Activated naive CD8-positive, alpha-beta T cell treated with anti-CD3 and anti-CD28 coated beads, Interleukin-2, amount 50 U/mL, for 16 hours (primary cell): Measurements from ENCODE around the gene BPIFA3.

Source experiments
- DNase-seq: peaks from one replicate; pipeline ENCODE4 v3.0.0-alpha.2; 2020; ENCODE audit warnings: low read depth, low spot score

BPIFA3 gene

GRCh38 chr20:33262658-33263065 is 45.5 kb downstream of the BPIFA3 start:
- DNase-seq: no peak

GRCh38 chr20:33263784-33264183 is 46.6 kb downstream of the BPIFA3 start:
- DNase-seq: no peak

- DNase-seq: no peak
Observed at GRCh38 chr20:33267701-33268100, 50.5 kb downstream of the BPIFA3 start.

GRCh38 chr20:33272155-33272873 is 55.2 kb downstream of the BPIFA3 start:
- DNase-seq: no peak

- no peak for DNase-seq
Observed at GRCh38 chr20:33273117-33273851, 56.1 kb downstream of the BPIFA3 start.

GRCh38 chr20:33275215-33275614 is 58.1 kb downstream of the BPIFA3 start:
- no peak for DNase-seq

- DNase-seq: no peak
Observed at GRCh38 chr20:33275871-33276270, 58.7 kb downstream of the BPIFA3 start.

GRCh38 chr20:33276303-33277113 is 59.4 kb downstream of the BPIFA3 start:
- DNase-seq: no peak
